Regular cardiac myocyte (primary cell): ENCODE results near the gene NRXN2. TPM values are rescaled to one million over a fixed set of nuclear protein-coding genes. Genes with fewer than 3 reads are reported as not detected.

Experiments
- total RNA-seq: library from RNA; depleted of rRNA; stranded (reverse); fragments of >200 nt; gene quantifications from 2 replicates; pipeline ENCODE4 v1.2.3, GENCODE V29; 2014

The NRXN2 gene
- total RNA-seq = 7.5 and 23.1 TPM in 2 replicates

GRCh38 chr11:64723117-64723906 is at the start of gene NRXN2:
NRXN2 (minus strand) TSS chr11:64723197; CDS start chr11:64713699, 9,498 bp downstream.

GRCh38 chr11:64759722-64760719 is 37.0 kb upstream of the NRXN2 start, which contains the start of gene PYGM:
PYGM (minus strand) TSS chr11:64759974; CDS start chr11:64759898, 76 bp downstream.

GRCh38 chr11:64743591-64744543 is 20.9 kb upstream of the NRXN2 start, which contains the start of gene RASGRP2:
RASGRP2 (minus strand) TSS chr11:64744142; CDS start chr11:64742866, 1,276 bp downstream.

DNA sequence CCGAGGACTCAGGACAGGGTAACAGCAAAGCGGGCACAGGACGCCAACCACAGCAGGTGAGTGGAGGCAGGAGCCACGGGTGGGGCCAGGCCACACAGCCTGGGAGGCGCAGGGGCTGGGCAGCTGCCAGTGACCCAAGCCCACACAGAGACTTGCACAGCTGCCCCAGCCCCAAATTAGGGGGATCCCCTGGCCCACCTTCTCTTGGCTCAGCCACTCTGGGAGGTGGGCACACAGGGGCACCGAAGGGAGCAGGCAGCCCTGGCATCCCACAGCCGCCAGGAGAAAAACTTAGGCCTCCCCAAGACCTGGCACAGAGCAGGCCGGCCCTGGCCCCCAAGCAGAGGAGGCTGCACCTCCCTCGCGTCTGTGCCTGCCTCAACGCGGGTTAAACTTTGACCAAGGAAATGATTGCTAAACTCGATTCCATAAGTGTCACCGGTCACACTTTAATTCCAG is 132.2 kb downstream of the NRXN2 start, which contains the start of gene SLC22A12:
Gene SLC22A12, plus strand, starts transcription at position 458 of the 459 bp plus-strand sequence. CDS start 337 bp downstream, outside the sequence.

Other genes starting within 250 kb of the NRXN2 start
- not detected in 2 replicates for gene SLC22A11, start 167.3 kb downstream of the NRXN2 start, total RNA-seq
- not detected in 2 replicates for gene SLC22A12, start 132.0 kb downstream of the NRXN2 start, total RNA-seq
- 2.0 TPM in 1 of 2 replicates, not detected in the other for gene RASGRP2, start 20.9 kb upstream of the NRXN2 start, total RNA-seq
- 1.7 and 6.8 TPM in 2 replicates for gene PYGM, start 36.8 kb upstream of the NRXN2 start, total RNA-seq
- gene SF1, start 55.3 kb upstream of the NRXN2 start, total RNA-seq = 56.4 and 65.0 TPM in 2 replicates
- gene MAP4K2, start 80.0 kb upstream of the NRXN2 start, total RNA-seq = 6.2 and 11.1 TPM in 2 replicates
- gene MEN1, start 87.4 kb upstream of the NRXN2 start, total RNA-seq = 9.9 and 14.6 TPM in 2 replicates
- 0.19 and 1.1 TPM in 2 replicates for gene CDC42BPG, start 121.5 kb upstream of the NRXN2 start, total RNA-seq
- gene EHD1, start 155.4 kb upstream of the NRXN2 start, total RNA-seq = 75.0 and 126 TPM in 2 replicates
- gene ATG2A, start 194.0 kb upstream of the NRXN2 start, total RNA-seq = 10.9 and 19.7 TPM in 2 replicates
- 12.7 and 30.4 TPM in 2 replicates for gene PPP2R5B, start 201.5 kb upstream of the NRXN2 start, total RNA-seq
- not detected in 2 replicates for gene GPHA2, start 212.7 kb upstream of the NRXN2 start, total RNA-seq
- not detected in 2 replicates for gene MAJIN, start 248.9 kb upstream of the NRXN2 start, total RNA-seq